Stimulated activated CD8-positive, alpha-beta memory T cell treated with anti-CD3 and anti-CD28 coated beads, Interleukin-15, amount 100 ng/mL, for 24 hours (primary cell): Measurements from ENCODE around the gene FOXI2.

Source experiments
- DNase-seq: peaks from one replicate; pipeline ENCODE4 v3.0.0-alpha.2; 2020; ENCODE audit warnings: low read depth

Gene FOXI2

GRCh38 chr10:127743205-127743604, 6.2 kb downstream of the FOXI2 start:
- no peak for DNase-seq

- DNase-seq, result no peak
Observed at GRCh38 chr10:127744956-127745355, 8.0 kb downstream of the FOXI2 start.

- DNase-seq, result no peak
Observed at GRCh38 chr10:127745861-127746260, 8.9 kb downstream of the FOXI2 start.

GRCh38 chr10:127755753-127756152, 18.8 kb downstream of the FOXI2 start:
- DNase-seq, result no peak

- DNase-seq, result no peak
Observed at GRCh38 chr10:127756264-127756663, 19.3 kb downstream of the FOXI2 start.

- DNase-seq, result no peak
Observed at GRCh38 chr10:127757033-127757432, 20.0 kb downstream of the FOXI2 start.

- no peak for DNase-seq
Observed at GRCh38 chr10:127759276-127759675, 22.3 kb downstream of the FOXI2 start.

GRCh38 chr10:127762925-127763324, 25.9 kb downstream of the FOXI2 start:
- DNase-seq, result no peak

- DNase-seq, result no peak
Observed at GRCh38 chr10:127774766-127775559, 38.0 kb downstream of the FOXI2 start.

- no peak for DNase-seq
Observed at GRCh38 chr10:127776816-127777215, 39.8 kb downstream of the FOXI2 start.

GRCh38 chr10:127781412-127781811, 44.4 kb downstream of the FOXI2 start:
- DNase-seq, result no peak

- DNase-seq, result no peak
Observed at GRCh38 chr10:127787873-127788272, 50.9 kb downstream of the FOXI2 start.

- no peak for DNase-seq
Observed at GRCh38 chr10:127790066-127790624, 53.2 kb downstream of the FOXI2 start.
